ENCODE measurements around the gene CTSS. TPM values are rescaled to one million over a fixed set of nuclear protein-coding genes. Genes with fewer than 3 reads are reported as not detected.
"Not testable (repeated sequence)": the region's sequence is repeated elsewhere in the genome, so short reads cannot be mapped to it uniquely, and the experiment has no call there.

CTSS gene
- total RNA-seq, 1 experiment from 2014 or later = 6.3 TPM

- no TSS peak for BruUV-seq (replicated peaks)
These were observed 30.8 kb upstream of the CTSS start for GRCh38 chr1:150796374-150796773.

GRCh38 chr1:150793778-150794177 lies 28.2 kb upstream of the CTSS start:
- H3K4me2 ChIP-seq; H2AFZ ChIP-seq; H3F3A ChIP-seq (ENCODE audit: insufficient read depth, low read depth); H3K79me2 ChIP-seq (ENCODE audit: low read depth); DNase-seq; H3K9me2 ChIP-seq (ENCODE audit: insufficient read depth); H3K4me1 ChIP-seq (replicated peaks; ENCODE audit: insufficient read depth); H3K27me3 ChIP-seq (ENCODE audit: insufficient read depth, low read depth); H3K4me3 ChIP-seq; H4K20me1 ChIP-seq (ENCODE audit: insufficient read depth); BruUV-seq (replicated peaks); H3K9me3 ChIP-seq (ENCODE audit: insufficient read depth, low read depth); H3K36me3 ChIP-seq (ENCODE audit: low read depth); CTCF ChIA-PET; POLR2A ChIA-PET (ENCODE audit: unreplicated experiment); H3K27ac ChIP-seq; intact Hi-C loops (cut with micrococcal nuclease; ENCODE audit: unreplicated experiment): not testable (repeated sequence)

More at GRCh38 chr1:150796374-150796773, 30.8 kb upstream of the CTSS start:
- Histone ChIP-seq H3F3A (ENCODE audit: insufficient read depth, low read depth) (no peaks in the 10 kb centered on the region), H4K20me1 (ENCODE audit: insufficient read depth) (no peaks in the 10 kb centered on the region), H3K9me2 (ENCODE audit: insufficient read depth) (no peaks in the 10 kb centered on the region), H2AFZ (no peak overlapping the region), H3K27ac (no peak overlapping the region), H3K9me3 (ENCODE audit: insufficient read depth, low read depth) (no peaks in the 10 kb centered on the region), H3K79me2 (ENCODE audit: low read depth) (no peaks in the 10 kb centered on the region), H3K4me3 (no peak overlapping the region), H3K27me3 (ENCODE audit: insufficient read depth, low read depth) (no peaks in the 10 kb centered on the region), H3K4me2 (no peak overlapping the region), H3K36me3 (ENCODE audit: low read depth) (no peaks in the 10 kb centered on the region), H3K4me1 (replicated peaks; ENCODE audit: insufficient read depth) (no peaks in the 10 kb centered on the region)
- DNase-seq = no peak
- intact Hi-C loops (cut with micrococcal nuclease; ENCODE audit: unreplicated experiment) = no loop called here
- POLR2A ChIA-PET (ENCODE audit: unreplicated experiment) = no interaction called here
- CTCF ChIA-PET = no interaction called here
- TF ChIP-seq, protein P1, sequence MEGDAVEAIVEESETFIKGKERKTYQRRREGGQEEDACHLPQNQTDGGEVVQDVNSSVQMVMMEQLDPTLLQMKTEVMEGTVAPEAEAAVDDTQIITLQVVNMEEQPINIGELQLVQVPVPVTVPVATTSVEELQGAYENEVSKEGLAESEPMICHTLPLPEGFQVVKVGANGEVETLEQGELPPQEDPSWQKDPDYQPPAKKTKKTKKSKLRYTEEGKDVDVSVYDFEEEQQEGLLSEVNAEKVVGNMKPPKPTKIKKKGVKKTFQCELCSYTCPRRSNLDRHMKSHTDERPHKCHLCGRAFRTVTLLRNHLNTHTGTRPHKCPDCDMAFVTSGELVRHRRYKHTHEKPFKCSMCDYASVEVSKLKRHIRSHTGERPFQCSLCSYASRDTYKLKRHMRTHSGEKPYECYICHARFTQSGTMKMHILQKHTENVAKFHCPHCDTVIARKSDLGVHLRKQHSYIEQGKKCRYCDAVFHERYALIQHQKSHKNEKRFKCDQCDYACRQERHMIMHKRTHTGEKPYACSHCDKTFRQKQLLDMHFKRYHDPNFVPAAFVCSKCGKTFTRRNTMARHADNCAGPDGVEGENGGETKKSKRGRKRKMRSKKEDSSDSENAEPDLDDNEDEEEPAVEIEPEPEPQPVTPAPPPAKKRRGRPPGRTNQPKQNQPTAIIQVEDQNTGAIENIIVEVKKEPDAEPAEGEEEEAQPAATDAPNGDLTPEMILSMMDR (conservative IDR thresholded peaks at IDR 0.05) = no peak
- no peak for TF ChIP-seq EZH2 (IDR thresholded peaks at IDR 0.05; ENCODE audit: low read depth)

- Histone ChIP-seq H3K27ac (no peak overlapping the region), H3K9me3 (ENCODE audit: insufficient read depth, low read depth) (no peaks in the 10 kb centered on the region), H3K36me3 (ENCODE audit: low read depth) (no peaks in the 10 kb centered on the region), H3K4me3 (no peak overlapping the region), H3K4me1 (replicated peaks; ENCODE audit: insufficient read depth) (peaks cover 8% of the 10 kb centered on the region), H3K79me2 (ENCODE audit: low read depth) (no peaks in the 10 kb centered on the region), H2AFZ (no peak overlapping the region), H3K4me2 (no peak overlapping the region), H4K20me1 (ENCODE audit: insufficient read depth) (no peaks in the 10 kb centered on the region), H3K27me3 (ENCODE audit: insufficient read depth, low read depth) (no peaks in the 10 kb centered on the region), H3K9me2 (ENCODE audit: insufficient read depth) (0 out of 2 replicates have a peak, but pooled peaks cover 3% of the 10 kb centered on the region), H3F3A (ENCODE audit: insufficient read depth, low read depth) (no peaks in the 10 kb centered on the region)
- no peak for DNase-seq
- CTCF ChIA-PET = no interaction called here
- no TSS peak for BruUV-seq (replicated peaks)
- intact Hi-C loops (cut with micrococcal nuclease; ENCODE audit: unreplicated experiment) = no loop called here
- POLR2A ChIA-PET (ENCODE audit: unreplicated experiment) = no interaction called here
- TF ChIP-seq, protein P1 (conservative IDR thresholded peaks at IDR 0.05) = no peak
- no peak for TF ChIP-seq EZH2 (IDR thresholded peaks at IDR 0.05; ENCODE audit: low read depth)
These were observed 27.6 kb upstream of the CTSS start for GRCh38 chr1:150793221-150793620.

- TF ChIP-seq, protein P1 (conservative IDR thresholded peaks at IDR 0.05) = no peak
- TF ChIP-seq EZH2 (IDR thresholded peaks at IDR 0.05; ENCODE audit: low read depth) = no peak
- no peaks in the 10 kb centered on the region for H3F3A ChIP-seq (ENCODE audit: insufficient read depth, low read depth)
These were observed 26.0 kb upstream of the CTSS start for GRCh38 chr1:150791585-150791984.

More at GRCh38 chr1:150791585-150791984, 26.0 kb upstream of the CTSS start:
- ChIA-PET CTCF (no interaction called here), POLR2A (ENCODE audit: unreplicated experiment) (no interaction called here)
- no peaks in the 10 kb centered on the region for H3K9me3 ChIP-seq (ENCODE audit: insufficient read depth, low read depth)
- no peaks in the 10 kb centered on the region for H3K79me2 ChIP-seq (ENCODE audit: low read depth)
- H4K20me1 ChIP-seq (ENCODE audit: insufficient read depth) = no peaks in the 10 kb centered on the region
- H3K4me2 ChIP-seq = no peak overlapping the region
- no peak overlapping the region for H2AFZ ChIP-seq
- no peak overlapping the region for H3K4me3 ChIP-seq
- intact Hi-C loops (cut with micrococcal nuclease; ENCODE audit: unreplicated experiment) = no loop called here
- 0 out of 2 replicates have a peak, but pooled peaks cover 3% of the 10 kb centered on the region for H3K9me2 ChIP-seq (ENCODE audit: insufficient read depth)
- H3K36me3 ChIP-seq (ENCODE audit: low read depth) = no peaks in the 10 kb centered on the region
- peaks cover 8% of the 10 kb centered on the region for H3K4me1 ChIP-seq (replicated peaks; ENCODE audit: insufficient read depth)
- H3K27me3 ChIP-seq (ENCODE audit: insufficient read depth, low read depth) = no peaks in the 10 kb centered on the region
- no TSS peak for BruUV-seq (replicated peaks)
- DNase-seq = no peak
- H3K27ac ChIP-seq = no peak overlapping the region

All from PC-9 (cell line).